ENCODE results near the gene C1orf141.

GRCh38 chr1:67100833-67101232 is 33.9 kb downstream of the C1orf141 start:
- TF ChIP-seq POLR2A (IDR thresholded peaks at IDR 0.05) (no peak), EP300 (IDR thresholded peaks at IDR 0.05; ENCODE audit: low read depth) (no peak), CTCF (IDR thresholded peaks at IDR 0.05) (no peak)

Measured in transverse colon (tissue), 3 donors.